ENCODE results near the gene CD1E.

DNA sequence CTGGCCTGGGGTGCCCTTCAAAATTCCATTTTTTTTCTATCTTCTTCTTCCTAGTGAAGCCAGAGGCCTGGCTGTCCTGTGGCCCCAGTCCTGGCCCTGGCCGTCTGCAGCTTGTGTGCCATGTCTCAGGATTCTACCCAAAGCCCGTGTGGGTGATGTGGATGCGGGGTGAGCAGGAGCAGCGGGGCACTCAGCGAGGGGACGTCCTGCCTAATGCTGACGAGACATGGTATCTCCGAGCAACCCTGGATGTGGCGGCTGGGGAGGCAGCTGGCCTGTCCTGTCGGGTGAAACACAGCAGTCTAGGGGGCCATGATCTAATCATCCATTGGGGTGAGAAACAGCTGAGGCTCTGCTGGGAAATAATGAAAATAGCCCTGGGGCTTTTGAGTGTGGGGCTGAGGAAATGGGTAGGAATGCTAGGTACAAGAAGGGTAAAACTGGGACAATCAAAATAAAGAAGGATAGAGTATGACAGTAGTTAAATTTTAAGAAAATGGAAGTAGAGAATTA is 2.1 kb downstream of the CD1E start:
- TF ChIP-seq, protein P1, sequence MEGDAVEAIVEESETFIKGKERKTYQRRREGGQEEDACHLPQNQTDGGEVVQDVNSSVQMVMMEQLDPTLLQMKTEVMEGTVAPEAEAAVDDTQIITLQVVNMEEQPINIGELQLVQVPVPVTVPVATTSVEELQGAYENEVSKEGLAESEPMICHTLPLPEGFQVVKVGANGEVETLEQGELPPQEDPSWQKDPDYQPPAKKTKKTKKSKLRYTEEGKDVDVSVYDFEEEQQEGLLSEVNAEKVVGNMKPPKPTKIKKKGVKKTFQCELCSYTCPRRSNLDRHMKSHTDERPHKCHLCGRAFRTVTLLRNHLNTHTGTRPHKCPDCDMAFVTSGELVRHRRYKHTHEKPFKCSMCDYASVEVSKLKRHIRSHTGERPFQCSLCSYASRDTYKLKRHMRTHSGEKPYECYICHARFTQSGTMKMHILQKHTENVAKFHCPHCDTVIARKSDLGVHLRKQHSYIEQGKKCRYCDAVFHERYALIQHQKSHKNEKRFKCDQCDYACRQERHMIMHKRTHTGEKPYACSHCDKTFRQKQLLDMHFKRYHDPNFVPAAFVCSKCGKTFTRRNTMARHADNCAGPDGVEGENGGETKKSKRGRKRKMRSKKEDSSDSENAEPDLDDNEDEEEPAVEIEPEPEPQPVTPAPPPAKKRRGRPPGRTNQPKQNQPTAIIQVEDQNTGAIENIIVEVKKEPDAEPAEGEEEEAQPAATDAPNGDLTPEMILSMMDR (IDR thresholded peaks at IDR 0.05), result no peak
- TF ChIP-seq FOXP1 (CRISPR knock-in tag; IDR thresholded peaks at IDR 0.05; ENCODE audit: borderline replicate concordance), result no peak
